GM12801 (cell line): ENCODE results near the gene CPM.

Experiments
- TF ChIP-seq, protein P1 (sequence below): IDR thresholded peaks from one replicate; pipeline ENCODE4 v1.5.1; 2011; ENCODE audit warnings: control low read depth; ENCODE audit not compliant: insufficient read length; ENCODE audit errors: extremely low read depth

The CPM gene

DNA sequence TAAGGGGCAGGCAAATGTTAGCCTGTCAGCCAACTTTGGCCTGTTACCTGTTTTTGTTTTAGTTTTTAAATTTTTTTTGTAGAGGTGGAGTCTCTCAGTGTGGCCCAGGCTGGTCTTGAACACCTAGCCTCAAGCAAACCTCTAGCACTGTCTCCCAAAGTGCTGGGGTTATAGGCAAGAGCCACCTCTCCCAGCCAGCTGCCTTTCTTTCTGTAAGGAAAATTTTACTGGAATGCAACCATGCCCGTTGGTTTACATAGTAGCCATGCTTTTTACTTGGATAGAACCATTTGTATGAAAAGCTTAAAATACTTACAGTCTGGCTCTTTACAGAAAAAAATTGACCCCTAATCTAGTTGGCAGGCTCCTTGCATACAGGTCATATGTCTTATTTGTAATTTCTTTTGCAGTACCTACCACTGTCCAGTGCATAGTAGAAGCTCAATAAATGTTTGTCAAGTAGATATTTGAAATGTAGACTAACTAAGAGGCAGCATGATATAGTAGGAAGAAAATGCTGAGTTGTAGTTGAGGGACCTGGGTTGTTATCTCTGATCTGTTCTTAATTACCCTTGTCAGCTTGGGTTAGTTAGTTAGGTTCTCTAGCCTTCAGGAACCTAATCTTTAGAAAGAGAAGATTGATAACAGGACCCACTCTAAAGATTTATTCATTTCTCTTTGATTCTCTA is 120.3 kb downstream of the CPM start:
- TF ChIP-seq, protein P1, sequence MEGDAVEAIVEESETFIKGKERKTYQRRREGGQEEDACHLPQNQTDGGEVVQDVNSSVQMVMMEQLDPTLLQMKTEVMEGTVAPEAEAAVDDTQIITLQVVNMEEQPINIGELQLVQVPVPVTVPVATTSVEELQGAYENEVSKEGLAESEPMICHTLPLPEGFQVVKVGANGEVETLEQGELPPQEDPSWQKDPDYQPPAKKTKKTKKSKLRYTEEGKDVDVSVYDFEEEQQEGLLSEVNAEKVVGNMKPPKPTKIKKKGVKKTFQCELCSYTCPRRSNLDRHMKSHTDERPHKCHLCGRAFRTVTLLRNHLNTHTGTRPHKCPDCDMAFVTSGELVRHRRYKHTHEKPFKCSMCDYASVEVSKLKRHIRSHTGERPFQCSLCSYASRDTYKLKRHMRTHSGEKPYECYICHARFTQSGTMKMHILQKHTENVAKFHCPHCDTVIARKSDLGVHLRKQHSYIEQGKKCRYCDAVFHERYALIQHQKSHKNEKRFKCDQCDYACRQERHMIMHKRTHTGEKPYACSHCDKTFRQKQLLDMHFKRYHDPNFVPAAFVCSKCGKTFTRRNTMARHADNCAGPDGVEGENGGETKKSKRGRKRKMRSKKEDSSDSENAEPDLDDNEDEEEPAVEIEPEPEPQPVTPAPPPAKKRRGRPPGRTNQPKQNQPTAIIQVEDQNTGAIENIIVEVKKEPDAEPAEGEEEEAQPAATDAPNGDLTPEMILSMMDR, result no peak

DNA sequence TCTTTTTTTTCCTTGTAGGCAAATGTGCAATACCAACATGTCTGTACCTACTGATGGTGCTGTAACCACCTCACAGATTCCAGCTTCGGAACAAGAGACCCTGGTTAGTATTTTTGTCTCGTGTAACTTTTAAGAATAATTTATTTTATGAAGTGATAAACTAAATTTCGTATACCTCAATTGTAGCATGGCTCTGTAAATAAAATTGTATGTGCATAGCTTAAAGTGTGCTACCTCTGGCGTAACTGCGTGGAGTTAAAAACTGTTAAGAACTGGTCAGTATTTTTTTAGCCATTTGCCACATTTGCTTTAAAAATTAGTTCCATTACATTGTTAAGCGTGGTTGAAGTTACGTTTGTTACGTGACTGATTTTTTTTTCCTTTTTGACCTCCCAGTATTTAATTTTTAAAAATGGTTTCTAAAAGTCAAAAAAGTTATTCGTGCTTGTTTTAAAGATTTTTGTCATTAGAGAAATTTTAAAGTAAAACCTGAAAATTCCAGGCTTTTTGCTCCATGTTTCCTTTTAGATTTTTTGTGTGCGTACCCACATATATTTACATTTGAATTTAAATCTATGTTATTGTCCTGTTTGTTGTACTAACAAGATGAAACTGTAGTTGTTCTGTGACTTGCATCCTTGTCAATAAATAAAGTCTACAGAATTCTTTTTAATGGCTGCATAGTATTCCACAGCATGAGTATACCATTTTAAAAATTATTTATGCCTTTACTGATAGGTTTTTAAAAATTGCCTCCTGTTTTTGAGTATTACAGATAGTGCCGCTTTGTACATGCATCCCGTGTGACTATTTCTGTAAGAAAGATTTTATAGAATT is 123.6 kb downstream of the CPM start:
- TF ChIP-seq, protein P1, result no peak

DNA sequence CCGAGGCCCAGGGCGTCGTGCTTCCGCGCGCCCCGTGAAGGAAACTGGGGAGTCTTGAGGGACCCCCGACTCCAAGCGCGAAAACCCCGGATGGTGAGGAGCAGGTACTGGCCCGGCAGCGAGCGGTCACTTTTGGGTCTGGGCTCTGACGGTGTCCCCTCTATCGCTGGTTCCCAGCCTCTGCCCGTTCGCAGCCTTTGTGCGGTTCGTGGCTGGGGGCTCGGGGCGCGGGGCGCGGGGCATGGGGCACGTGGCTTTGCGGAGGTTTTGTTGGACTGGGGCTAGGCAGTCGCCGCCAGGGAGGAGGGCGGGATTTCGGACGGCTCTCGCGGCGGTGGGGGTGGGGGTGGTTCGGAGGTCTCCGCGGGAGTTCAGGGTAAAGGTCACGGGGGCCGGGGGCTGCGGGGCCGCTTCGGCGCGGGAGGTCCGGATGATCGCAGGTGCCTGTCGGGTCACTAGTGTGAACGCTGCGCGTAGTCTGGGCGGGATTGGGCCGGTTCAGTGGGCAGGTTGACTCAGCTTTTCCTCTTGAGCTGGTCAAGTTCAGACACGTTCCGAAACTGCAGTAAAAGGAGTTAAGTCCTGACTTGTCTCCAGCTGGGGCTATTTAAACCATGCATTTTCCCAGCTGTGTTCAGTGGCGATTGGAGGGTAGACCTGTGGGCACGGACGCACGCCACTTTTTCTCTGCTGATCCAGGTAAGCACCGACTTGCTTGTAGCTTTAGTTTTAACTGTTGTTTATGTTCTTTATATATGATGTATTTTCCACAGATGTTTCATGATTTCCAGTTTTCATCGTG is 124.4 kb downstream of the CPM start:
- TF ChIP-seq, protein P1, result no peak

DNA sequence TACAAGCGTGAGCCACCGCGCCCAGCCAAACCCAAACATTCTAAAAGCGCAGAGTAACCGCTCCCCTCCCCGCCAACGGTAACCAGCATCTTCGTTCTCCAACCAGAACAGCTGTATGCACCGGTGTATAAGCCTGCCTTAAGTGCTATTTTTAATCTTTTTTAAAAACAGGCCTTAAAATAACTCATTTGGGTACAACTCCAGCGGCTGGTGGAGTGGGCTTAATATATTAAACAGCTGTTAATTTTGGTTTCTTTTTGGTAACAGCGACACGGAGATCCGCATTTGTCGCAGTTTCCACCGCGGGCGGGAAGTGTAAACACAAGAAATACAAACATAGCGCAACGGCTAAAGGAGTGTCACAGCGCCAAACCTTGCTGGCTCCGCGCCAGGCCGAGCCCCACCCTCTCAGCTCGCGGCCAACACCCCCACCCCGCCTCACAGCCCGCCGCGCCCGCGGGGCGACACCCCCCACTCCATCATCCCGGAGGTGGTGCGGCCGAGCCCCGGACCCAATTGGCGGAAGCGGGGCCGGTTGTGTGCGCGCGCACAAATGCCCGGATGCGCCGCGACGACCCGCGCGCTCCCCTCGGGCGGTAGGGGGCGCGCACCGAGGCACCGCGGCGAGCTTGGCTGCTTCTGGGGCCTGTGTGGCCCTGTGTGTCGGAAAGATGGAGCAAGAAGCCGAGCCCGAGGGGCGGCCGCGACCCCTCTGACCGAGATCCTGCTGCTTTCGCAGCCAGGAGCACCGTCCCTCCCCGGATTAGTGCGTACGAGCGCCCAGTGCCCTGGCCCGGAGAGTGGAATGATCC is 125.2 kb downstream of the CPM start, which contains the start of gene MDM2:
TSS of gene MDM2 (plus strand) at position 602 of the 812 bp plus-strand sequence. CDS start 301 bp downstream, outside the sequence.
- TF ChIP-seq, protein P1, result no peak

DNA sequence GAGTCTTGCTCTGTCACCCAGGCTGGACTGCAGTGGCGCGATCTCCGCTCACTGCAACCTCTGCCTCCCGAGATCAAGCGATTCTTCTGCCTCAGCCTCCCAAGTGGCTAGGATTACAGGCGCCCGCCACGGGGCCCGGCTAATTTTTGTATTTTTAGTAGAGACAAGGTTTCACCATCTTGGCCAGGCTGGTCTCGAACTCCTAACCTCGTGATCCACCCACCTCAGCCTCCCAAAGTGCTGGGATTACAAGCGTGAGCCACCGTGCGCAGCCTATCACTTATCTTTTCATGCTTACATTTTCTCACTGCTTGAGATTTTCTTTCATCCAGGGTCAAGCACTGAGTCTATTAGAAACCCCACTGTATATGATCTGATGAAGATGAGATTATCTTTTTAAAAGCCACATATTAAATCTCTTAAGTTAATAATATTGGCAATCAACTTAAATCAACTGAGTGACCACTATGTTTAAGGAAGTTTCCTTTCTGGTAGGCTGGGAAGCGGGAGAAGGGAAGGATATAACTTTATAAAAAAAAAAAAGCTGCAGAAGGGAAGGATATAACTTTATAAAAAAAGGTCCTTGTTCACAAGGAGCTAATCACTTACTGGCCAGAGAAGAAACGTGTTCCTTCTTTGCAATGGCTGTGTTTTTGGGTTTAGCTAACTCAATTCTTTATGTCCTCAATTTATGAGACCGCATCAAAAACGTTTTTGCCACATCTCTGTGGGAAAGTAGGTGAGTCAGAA is 126.3 kb downstream of the CPM start:
- TF ChIP-seq, protein P1, result no peak

DNA sequence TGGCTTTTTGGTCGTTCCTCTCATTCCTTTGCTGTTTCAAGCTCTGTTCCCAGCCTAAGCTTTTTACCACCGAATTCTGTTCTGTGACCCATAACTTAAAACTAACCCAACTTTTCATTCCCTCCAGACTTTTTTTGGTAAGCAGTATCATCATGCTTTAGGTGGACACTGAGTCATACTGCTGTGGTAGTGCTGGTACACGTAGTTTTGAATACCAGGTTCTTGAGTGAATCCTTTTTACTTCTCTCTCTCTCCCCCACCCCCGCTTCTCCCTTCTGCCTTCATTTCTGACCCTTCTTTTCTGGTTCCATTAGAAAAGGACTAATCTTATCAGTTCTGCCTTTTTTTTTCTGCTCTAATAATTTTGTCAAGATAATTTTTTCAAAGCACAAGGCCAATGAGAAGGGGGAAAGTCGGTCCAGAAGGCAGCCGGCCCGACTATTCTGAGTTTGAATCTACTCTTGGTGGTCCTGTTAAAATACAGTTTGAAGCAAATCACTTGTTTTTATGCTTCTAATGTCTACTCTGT is 127.3 kb downstream of the CPM start:
- TF ChIP-seq, protein P1, result no peak
